Mesendoderm (in vitro differentiated cells): Measurements from ENCODE around the gene GMDS.

Source experiments
- DNase-seq: peaks from one replicate; pipeline ENCODE4 v3.0.0; 2013
- H2AK5ac ChIP-seq: 2 replicates; pipeline ENCODE4 v1.6.1; 2013; ENCODE audit warnings: low read length, inconsistent platforms
- H2BK120ac ChIP-seq: 2 replicates; pipeline ENCODE4 v1.6.1; 2013; ENCODE audit warnings: low read depth, mild to moderate bottlenecking, low read length, moderate library complexity, mixed read lengths
- H2BK15ac ChIP-seq: replicated peaks from 2 replicates; pipeline ENCODE4 v1.6.1; 2013; ENCODE audit warnings: low read depth, mild to moderate bottlenecking, moderate library complexity
- H2BK5ac ChIP-seq: 2 replicates; pipeline ENCODE4 v1.6.1; 2013; ENCODE audit warnings: low read length, inconsistent platforms
- H3K18ac ChIP-seq: 2 replicates; pipeline ENCODE4 v1.6.1; 2013; ENCODE audit warnings: mild to moderate bottlenecking, low read length, mixed read lengths
- H3K23ac ChIP-seq: one replicate; pipeline ENCODE4 v1.6.1; 2013; ENCODE audit warnings: low read length
- H3K27ac ChIP-seq: 2 replicates; pipeline ENCODE4 v1.5.1; 2013; ENCODE audit warnings: low read depth, mild to moderate bottlenecking, inconsistent platforms, low read length, moderate library complexity
- H3K27me3 ChIP-seq: 2 replicates; pipeline ENCODE4 v1.6.1; 2013; ENCODE audit warnings: low read length, control low read depth, mild to moderate bottlenecking, inconsistent platforms; ENCODE audit not compliant: insufficient read depth, poor library complexity
- H3K36me3 ChIP-seq: 2 replicates; pipeline ENCODE4 v1.6.1; 2013; ENCODE audit warnings: low read length, inconsistent platforms; ENCODE audit not compliant: control insufficient read depth, insufficient read depth
- H3K4ac ChIP-seq: one replicate; pipeline ENCODE4 v1.6.1; 2013; ENCODE audit warnings: low read depth, mild to moderate bottlenecking, low read length, moderate library complexity
- H3K4me1 ChIP-seq: 2 replicates; pipeline ENCODE4 v1.6.1; 2013; ENCODE audit warnings: low read depth, low read length, inconsistent platforms; ENCODE audit not compliant: control insufficient read depth
- H3K4me2 ChIP-seq: 2 replicates; pipeline ENCODE4 v1.6.1; 2013; ENCODE audit warnings: low read length
- H3K4me3 ChIP-seq: 2 replicates; pipeline ENCODE4 v1.5.1; 2013; ENCODE audit warnings: mild to moderate bottlenecking, low read length
- H3K56ac ChIP-seq: one replicate; pipeline ENCODE4 v1.6.1; 2013; ENCODE audit warnings: low read length
- H3K79me1 ChIP-seq: 2 replicates; pipeline ENCODE4 v1.6.1; 2013; ENCODE audit warnings: low read length, inconsistent platforms
- H3K79me2 ChIP-seq: 2 replicates; pipeline ENCODE4 v1.6.1; 2013; ENCODE audit warnings: mild to moderate bottlenecking, low read length; ENCODE audit not compliant: control insufficient read depth, insufficient read depth
- H3K9ac ChIP-seq: 2 replicates; pipeline ENCODE4 v1.6.1; 2013; ENCODE audit warnings: low read length, inconsistent platforms
- H4K5ac ChIP-seq: one replicate; pipeline ENCODE4 v1.6.1; 2013; ENCODE audit warnings: low read length
- H4K8ac ChIP-seq: one replicate; pipeline ENCODE4 v1.6.1; 2013; ENCODE audit warnings: low read depth, mild to moderate bottlenecking, control low read depth, low read length, moderate library complexity
- WGBS: extraction: QIAGEN DNeasy Blood & Tissue Kit; methylation state at CpG from one replicate; pipeline ENCODE4 v1.1.7; 2013; ENCODE audit warnings: low lambda C conversion rate, missing lambda C conversion rate; ENCODE audit not compliant: insufficient coverage; ENCODE audit errors: extremely low coverage; 5-methylcytosine and 5-hydroxymethylcytosine counted together

Gene GMDS

DNA sequence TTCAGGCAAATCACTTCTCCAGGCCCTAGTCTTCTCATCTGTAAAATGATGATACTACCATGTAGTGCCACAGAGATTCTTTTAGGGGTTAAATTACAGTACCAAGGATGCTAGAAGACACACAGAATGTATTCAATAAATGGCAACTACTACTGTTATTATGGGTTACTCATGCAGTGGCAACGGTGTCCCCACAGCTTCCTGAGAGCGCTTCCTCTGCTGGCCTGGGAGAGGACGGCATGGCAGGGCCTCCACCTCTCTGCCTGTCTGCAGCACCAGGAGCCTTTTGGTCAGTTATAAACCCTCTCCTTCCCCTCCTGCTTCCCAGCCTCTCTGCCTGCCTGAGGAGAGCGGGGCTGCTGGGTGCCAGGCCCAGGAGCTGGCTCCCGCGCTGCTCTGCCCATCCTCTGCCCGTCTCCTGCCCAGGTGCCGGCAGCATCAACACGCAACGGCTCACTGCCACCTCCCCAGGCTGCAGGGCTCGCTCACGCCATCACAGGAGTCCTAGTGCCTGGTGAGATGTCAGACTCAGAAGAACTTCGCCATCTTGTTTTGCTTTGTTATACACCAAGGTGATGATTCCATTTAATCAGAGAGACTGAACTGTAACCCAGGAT is 465.0 kb downstream of the GMDS start:
- no peak overlapping the region for H3K9ac ChIP-seq
- no peak for DNase-seq
- H2BK15ac ChIP-seq, result no peak overlapping the region
- no CpG with 5 or more reads among the region's 13 CpGs for WGBS
- H3K36me3 ChIP-seq, result no peaks in the 10 kb centered on the region
- no peak overlapping the region for H3K23ac ChIP-seq
- no peaks in the 10 kb centered on the region for H3K79me2 ChIP-seq
- H3K4me3 ChIP-seq, result no peak overlapping the region
- H3K4me1 ChIP-seq, result no peaks in the 10 kb centered on the region
- H2BK120ac ChIP-seq, result no peak overlapping the region
- no peak overlapping the region for H3K18ac ChIP-seq
- H3K56ac ChIP-seq, result no peak overlapping the region
- H3K79me1 ChIP-seq, result no peaks in the 10 kb centered on the region
- H3K27ac ChIP-seq, result no peak overlapping the region
- no peak overlapping the region for H2BK5ac ChIP-seq
- H2AK5ac ChIP-seq, result no peak overlapping the region
- no peak overlapping the region for H4K5ac ChIP-seq
- H3K4me2 ChIP-seq, result no peak overlapping the region
- no peak overlapping the region for H3K4ac ChIP-seq
- H4K8ac ChIP-seq, result no peak overlapping the region
- no peaks in the 10 kb centered on the region for H3K27me3 ChIP-seq

DNA sequence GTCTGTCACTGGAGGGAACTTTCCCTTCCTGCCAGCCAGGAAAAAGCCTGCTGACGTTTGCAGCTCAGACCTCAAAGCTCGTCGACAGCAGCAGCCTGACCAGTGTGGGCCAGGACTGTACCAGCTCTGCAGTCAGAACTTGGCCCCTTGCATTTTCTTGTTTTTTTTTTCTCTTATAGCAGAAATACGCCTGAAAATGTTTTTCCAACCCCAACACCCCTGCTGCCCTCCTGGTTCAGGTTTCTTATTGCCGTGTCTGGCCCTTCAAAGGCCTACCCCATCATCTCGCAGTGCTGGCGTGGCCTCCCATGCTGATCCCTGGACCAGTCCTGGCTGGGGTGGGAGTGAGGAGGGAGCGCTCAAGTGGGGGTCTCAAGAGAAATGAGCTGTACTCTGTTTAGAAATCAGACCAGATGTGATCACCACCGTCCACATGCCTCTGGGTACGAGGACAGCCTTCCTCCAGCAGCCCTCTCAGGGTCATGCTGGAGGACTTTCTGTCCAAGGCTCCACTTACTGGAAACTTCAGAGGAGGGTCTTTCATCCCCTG is 466.6 kb downstream of the GMDS start:
- Histone ChIP-seq H3K36me3 (no peaks in the 10 kb centered on the region), H2BK120ac (no peak overlapping the region), H3K23ac (no peak overlapping the region), H3K79me1 (no peaks in the 10 kb centered on the region), H3K9ac (no peak overlapping the region), H4K5ac (no peak overlapping the region), H3K4me2 (no peak overlapping the region), H3K27ac (no peak overlapping the region), H3K56ac (no peak overlapping the region), H3K4me1 (no peaks in the 10 kb centered on the region), H3K27me3 (no peaks in the 10 kb centered on the region), H2BK15ac (no peak overlapping the region), H3K18ac (no peak overlapping the region), H3K4ac (no peak overlapping the region), H3K79me2 (no peaks in the 10 kb centered on the region), H4K8ac (no peak overlapping the region), H2BK5ac (no peak overlapping the region), H2AK5ac (no peak overlapping the region), H3K4me3 (no peak overlapping the region)
- WGBS, result no CpG with 5 or more reads among the region's 10 CpGs
- DNase-seq, result no peak

DNA sequence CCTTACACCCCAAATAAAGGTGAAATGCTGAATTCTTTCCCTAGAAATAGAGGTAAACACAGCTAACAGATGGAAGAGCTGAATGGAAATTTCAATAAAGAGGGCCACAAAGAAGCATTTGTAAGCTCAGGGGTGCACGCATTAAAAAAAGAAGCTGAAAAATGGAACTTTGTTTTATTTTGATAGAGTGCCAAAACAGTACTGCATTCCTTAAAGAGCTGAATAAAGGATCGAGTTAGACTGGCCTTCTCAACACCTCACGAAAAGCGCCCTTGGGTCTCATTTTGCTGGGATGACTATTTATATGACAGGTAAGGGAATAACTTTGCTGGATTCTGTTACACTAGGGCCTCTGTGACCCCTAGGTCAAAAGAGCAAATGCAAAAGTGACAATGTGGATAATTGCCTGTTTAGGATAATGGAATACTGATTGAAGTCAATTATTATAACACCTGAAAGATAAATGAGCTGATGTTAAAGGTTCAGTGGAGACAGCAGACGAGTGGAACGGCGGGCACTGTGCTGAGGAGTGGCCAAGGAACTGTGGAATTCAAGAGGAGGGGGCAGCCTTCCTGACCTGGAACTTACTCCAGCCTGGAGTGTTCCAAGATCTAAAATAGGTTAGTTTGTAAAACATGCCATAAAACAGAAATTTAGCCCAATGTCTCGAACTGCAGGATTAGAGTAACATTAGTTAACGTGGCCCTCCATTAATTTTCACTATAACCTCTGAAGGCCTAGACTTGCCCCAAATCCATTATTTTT is 467.3 kb downstream of the GMDS start:
- H3K27ac ChIP-seq, result no peak overlapping the region
- no peaks in the 10 kb centered on the region for H3K79me2 ChIP-seq
- H2BK120ac ChIP-seq, result no peak overlapping the region
- no peak overlapping the region for H2BK5ac ChIP-seq
- no peak overlapping the region for H4K8ac ChIP-seq
- H3K4me3 ChIP-seq, result no peak overlapping the region
- H3K36me3 ChIP-seq, result no peaks in the 10 kb centered on the region
- no peak overlapping the region for H3K18ac ChIP-seq
- no peak overlapping the region for H3K4me2 ChIP-seq
- no peak overlapping the region for H2AK5ac ChIP-seq
- no peak overlapping the region for H4K5ac ChIP-seq
- H3K56ac ChIP-seq, result no peak overlapping the region
- H2BK15ac ChIP-seq, result no peak overlapping the region
- peak; percentile 23 for DNase-seq
- H3K4me1 ChIP-seq, result no peaks in the 10 kb centered on the region
- WGBS, result no CpG with 5 or more reads among the region's 9 CpGs
- H3K23ac ChIP-seq, result no peak overlapping the region
- H3K4ac ChIP-seq, result no peak overlapping the region
- no peaks in the 10 kb centered on the region for H3K79me1 ChIP-seq
- H3K27me3 ChIP-seq, result no peaks in the 10 kb centered on the region
- no peak overlapping the region for H3K9ac ChIP-seq

DNA sequence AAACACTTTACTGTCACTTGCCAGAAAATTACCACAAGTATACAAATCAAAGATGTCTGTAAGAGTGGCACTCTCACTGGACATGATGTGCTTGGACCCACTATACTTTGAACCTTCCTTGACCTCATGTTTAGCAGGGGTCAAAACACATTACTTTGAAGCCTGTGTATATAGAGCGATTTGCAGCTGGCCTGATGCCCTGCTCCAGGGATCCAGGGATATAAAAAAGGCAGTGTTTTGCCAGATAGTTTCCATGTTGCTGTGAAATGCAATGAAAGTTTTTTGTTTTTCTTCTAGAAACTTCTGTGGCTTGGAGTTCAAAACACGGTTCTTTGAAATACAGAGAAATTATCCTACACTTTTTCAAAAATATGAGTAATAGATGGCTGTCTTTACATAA is 470.0 kb downstream of the GMDS start:
- H3K79me1 ChIP-seq, result no peaks in the 10 kb centered on the region
- no peak overlapping the region for H2BK120ac ChIP-seq
- WGBS, result no CpG with 5 or more reads among the region's 2 CpGs
- no peak overlapping the region for H3K4me2 ChIP-seq
- H3K23ac ChIP-seq, result no peak overlapping the region
- no peak overlapping the region for H3K56ac ChIP-seq
- no peak overlapping the region for H3K18ac ChIP-seq
- no peak overlapping the region for H3K4me3 ChIP-seq
- H3K9ac ChIP-seq, result no peak overlapping the region
- no peaks in the 10 kb centered on the region for H3K36me3 ChIP-seq
- H3K27ac ChIP-seq, result no peak overlapping the region
- H4K8ac ChIP-seq, result no peak overlapping the region
- H2BK5ac ChIP-seq, result no peak overlapping the region
- no peaks in the 10 kb centered on the region for H3K27me3 ChIP-seq
- no peak overlapping the region for H2AK5ac ChIP-seq
- no peaks in the 10 kb centered on the region for H3K79me2 ChIP-seq
- H3K4me1 ChIP-seq, result no peaks in the 10 kb centered on the region
- no peak overlapping the region for H2BK15ac ChIP-seq
- H3K4ac ChIP-seq, result no peak overlapping the region
- no peak for DNase-seq
- no peak overlapping the region for H4K5ac ChIP-seq

DNA sequence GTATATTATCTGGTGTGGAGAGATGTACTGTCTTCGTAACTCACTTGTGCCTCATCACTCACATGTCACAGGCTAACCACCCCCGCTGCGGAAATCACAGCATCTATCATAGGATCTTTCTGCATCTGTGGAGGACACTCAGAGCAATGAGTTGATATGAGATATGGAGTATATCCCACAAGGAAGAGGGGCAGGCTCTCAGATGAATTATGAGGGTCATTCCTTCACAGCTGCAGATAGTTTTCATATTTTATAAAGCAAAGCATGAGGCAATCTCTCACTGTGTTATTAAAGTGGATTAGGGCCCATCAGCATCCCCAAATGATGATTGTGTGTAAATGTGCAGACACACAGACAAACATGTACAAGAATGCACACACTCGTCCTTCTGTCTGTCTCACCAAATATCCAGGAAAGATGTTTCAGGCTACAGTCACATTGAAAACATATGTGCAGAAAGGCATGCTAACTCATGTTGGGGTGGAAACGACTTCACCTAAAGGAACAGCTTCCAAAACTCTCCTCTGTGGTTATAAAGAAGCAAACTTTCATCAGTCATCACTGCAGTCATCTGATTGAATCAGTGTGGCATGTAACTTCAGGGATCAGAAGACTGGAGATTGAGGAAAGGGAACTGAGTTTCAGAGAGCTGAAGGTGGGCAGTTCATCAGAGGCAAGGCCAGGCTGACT is 471.0 kb downstream of the GMDS start:
- Histone ChIP-seq H3K79me1 (no peaks in the 10 kb centered on the region), H3K18ac (no peak overlapping the region), H2BK120ac (no peak overlapping the region), H4K8ac (no peak overlapping the region), H3K27me3 (no peaks in the 10 kb centered on the region), H3K27ac (no peak overlapping the region), H4K5ac (no peak overlapping the region), H2AK5ac (no peak overlapping the region), H3K56ac (no peak overlapping the region), H3K4me1 (no peaks in the 10 kb centered on the region), H3K4ac (no peak overlapping the region), H3K36me3 (no peaks in the 10 kb centered on the region), H3K4me3 (no peak overlapping the region), H2BK15ac (no peak overlapping the region), H3K79me2 (no peaks in the 10 kb centered on the region), H3K23ac (no peak overlapping the region), H3K9ac (no peak overlapping the region), H2BK5ac (no peak overlapping the region), H3K4me2 (no peak overlapping the region)
- DNase-seq, result no peak
- no CpG with 5 or more reads among the region's 5 CpGs for WGBS
